GM12873 (cell line): ENCODE measurements around the gene GGT7.

Source experiments
- TF ChIP-seq, protein P1 (sequence below): IDR thresholded peaks from 2 replicates; pipeline ENCODE4 v1.5.1; 2012; ENCODE audit warnings: low read depth, mild to moderate bottlenecking, moderate library complexity, low read length, control low read depth; ENCODE audit not compliant: insufficient read depth; ENCODE audit errors: missing control alignments

GGT7 gene

DNA sequence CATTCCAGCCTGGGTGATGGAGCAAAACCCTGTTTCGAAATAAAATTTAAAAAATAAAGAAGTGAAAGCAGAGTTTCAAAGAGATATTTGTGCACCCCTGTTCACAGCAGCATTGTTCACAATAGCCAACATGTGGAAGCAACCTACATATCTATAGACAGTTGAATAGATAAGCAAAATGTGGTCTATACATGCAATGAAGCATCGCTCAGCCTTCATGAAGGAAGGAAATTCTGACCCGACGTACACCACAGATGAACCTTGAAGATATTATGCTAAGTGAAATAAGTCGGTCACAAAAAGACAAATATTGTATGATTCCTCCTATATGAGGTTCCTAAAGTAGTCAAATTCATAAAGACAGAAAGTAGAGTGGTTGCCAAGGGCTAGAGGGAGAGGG, 40.7 kb downstream of the GGT7 start:
- TF ChIP-seq, protein P1, sequence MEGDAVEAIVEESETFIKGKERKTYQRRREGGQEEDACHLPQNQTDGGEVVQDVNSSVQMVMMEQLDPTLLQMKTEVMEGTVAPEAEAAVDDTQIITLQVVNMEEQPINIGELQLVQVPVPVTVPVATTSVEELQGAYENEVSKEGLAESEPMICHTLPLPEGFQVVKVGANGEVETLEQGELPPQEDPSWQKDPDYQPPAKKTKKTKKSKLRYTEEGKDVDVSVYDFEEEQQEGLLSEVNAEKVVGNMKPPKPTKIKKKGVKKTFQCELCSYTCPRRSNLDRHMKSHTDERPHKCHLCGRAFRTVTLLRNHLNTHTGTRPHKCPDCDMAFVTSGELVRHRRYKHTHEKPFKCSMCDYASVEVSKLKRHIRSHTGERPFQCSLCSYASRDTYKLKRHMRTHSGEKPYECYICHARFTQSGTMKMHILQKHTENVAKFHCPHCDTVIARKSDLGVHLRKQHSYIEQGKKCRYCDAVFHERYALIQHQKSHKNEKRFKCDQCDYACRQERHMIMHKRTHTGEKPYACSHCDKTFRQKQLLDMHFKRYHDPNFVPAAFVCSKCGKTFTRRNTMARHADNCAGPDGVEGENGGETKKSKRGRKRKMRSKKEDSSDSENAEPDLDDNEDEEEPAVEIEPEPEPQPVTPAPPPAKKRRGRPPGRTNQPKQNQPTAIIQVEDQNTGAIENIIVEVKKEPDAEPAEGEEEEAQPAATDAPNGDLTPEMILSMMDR, result no peak

DNA sequence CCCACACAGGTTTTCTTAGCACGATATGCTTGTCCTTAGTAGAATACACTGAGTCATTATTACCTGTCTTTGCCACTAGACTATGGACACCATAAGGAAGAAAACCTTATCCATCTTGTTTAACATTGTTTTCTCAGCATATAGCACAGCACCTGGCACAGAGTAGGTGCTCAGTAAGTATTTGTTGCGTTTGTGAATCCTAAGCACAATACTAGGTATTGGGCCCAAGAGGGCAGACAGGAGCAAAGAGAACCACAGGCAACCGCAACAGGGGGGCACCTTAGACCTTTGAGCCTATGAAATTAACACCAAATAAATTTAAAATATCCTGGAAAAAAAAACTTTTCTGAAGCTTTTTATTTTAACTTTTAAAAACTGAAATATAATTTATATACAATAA, 43.5 kb downstream of the GGT7 start:
- TF ChIP-seq, protein P1, result no peak

DNA sequence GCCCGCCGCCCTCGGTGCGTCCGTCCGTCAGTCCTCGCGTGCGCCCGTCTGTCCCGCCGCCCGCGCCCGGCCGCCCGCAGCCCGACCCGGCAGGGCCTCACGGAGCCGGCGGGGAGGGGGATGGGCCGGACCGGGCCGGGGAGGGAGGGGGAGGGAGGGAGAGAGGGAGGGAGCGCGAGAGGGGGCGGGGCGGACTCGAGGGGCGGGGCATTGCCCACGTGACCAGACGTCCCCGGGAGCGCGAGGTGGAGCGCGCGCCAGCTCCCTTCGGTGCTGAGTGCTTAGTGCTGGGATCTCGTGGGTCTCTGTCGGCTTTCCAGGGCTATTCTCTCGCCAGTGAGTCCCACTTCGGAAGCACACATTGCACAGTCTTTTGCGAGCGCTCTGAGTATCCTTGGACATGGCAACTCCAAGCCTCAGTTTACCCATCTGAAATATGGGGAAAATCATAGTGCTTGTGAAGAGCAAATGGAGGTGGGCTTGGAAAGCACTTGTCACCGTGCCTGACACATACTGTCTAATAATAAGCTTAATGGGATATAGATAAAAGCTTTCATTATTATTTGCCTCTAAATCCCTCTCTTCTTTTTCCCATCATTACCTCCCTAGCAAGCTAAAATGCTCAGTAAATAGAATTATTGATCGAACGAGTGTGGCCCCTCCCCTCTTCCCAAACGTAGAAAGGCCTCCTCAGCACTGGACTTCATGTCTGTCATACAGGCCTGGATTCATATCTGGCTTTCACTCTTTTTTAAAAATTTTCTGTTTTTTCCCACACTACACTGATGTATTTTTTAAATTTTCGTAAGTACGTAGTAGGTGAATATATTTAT, 46.9 kb downstream of the GGT7 start, which contains the start of gene NCOA6:
Gene NCOA6 (minus strand): TSS at position 122 of the 833 bp plus-strand sequence. CDS start 43,296 bp downstream, outside the sequence.
- TF ChIP-seq, protein P1, result no peak

DNA sequence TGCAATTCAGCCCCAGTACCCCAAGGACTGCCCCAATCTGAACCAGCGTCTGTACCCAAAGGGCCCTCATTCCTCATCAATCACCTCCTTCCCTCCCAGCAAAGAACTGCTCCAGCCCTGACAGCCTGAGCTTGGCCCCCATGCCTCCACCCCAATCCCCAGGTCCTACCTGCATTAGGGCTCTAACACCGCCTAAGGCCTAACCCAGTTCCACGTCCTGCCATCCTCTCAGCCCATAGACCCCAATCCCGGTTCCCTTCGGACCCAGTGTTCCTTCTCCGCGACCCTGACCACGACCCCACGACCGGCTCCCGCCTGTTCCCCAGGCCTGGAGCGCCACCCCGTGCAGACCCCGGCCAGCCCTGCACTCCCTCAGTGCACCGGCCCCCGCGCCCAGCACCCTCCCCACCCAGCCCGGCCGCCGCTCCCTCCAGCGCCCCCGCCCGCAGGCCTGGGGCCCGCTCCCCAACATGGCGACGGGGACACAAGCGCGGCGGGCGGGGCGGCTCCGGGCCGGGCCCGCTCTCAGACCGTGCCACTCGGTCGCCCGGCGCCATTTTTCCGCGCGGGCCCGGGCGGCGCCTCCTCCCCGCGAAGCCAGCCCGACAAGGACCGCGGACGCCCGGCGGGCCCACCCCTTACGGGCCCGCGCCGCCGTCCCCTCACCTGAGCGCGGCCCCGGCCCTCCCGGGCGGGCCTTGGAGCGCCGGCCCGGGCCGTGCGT, 47.7 kb downstream of the GGT7 start:
- TF ChIP-seq, protein P1, result no peak

DNA sequence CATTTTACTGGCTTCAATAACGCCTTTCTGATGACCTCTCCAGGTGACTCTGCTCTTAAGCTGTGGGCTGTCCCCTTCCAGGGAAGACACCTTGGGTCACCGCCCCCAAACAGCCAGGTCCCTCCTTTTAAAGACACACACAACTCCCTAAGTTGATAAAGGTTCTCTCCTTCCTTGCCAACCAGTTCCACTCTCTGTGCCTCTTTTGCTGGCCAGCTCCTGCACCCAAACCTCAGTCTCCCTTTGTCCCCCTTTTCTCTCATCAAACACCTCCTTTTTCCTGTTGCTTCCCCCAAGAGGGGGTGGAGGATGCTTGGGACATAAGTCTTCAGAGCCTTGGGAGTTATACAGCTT, 48.2 kb downstream of the GGT7 start:
- TF ChIP-seq, protein P1, result no peak

DNA sequence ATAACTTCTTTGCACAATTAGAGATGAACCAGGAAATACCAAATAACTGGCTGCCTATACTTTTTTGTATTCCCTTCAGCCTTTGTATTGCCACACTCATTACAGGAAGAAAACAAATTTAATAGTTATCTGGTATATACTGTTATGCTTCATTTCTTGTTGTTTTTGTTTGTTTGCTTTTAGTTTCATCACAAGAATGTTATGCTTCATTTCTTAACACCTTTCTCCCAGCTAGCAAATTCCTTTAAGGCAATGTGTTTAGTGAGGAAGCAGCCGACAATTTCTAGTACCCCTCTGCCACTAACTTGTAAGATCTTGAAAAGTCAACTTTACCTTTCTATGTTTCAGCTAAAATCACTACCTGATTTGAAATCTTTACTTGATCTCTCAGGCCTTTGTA, 48.6 kb downstream of the GGT7 start:
- TF ChIP-seq, protein P1, result no peak

DNA sequence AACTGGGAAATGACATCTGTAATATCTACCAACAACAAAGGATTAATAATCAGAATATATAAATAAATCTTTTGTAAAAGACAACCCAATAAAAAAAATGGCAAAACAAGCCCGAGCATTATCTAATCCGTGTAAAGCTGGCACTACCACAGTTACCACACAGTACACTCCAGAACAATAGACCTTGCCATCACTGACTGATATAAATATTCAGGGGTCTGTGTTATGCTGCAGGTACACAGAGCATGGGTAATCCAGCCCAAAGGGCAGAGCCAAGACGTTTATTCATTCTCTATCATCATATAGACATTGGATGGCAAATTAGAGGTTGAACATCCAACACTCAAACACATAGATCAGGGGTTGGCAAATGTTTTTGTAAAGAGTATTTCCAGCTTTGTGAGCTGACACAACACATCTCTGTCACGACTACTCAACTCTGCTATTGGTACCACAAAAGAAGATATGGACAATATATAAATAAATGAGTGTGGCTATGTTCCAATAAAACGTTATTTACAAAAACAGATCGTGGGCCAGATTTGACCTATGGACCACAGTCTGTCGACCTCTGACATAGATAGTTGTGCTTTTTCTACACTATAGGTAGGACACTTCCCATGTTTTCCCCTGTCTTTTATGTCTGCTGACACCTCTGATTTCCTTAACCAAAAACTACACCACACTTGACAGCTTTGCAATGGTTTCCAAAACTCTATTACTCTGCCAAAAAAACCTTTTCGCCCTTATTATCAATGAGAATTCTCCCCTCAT, 51.7 kb downstream of the GGT7 start:
- TF ChIP-seq, protein P1, result no peak
